IMR-90 (cell line): Measurements from ENCODE around the gene OTUB2. TPM values are rescaled to one million over a fixed set of nuclear protein-coding genes. Genes with fewer than 3 reads are reported as not detected.

Source experiments
- ATAC-seq: fragments of 200-7000 bp; cut with Tn5 transposase; 2 replicates; pipeline ENCODE4 v1.9.1; 2020; ENCODE audit warnings: low read depth, mild to moderate bottlenecking, moderate library complexity
- BruUV-seq: library from RNA; stranded (reverse); fragments of 400-500 nt; replicated peaks from 2 replicates; lab custom pipeline; 2021; lab: Mats Ljungman, UMichigan
- CTCF ChIA-PET: fragments of 300-600 bp; formaldehyde crosslinking; extraction: SDS; loops from one replicate; lab custom pipeline; 2021; ENCODE audit warnings: antibody characterized with exemption; lab: Yijun Ruan, JAX
- POLR2A ChIA-PET: fragments of 300-600 bp; sonication (Branson Sonifier 250); formaldehyde crosslinking; loops from one replicate; lab custom pipeline; 2022; ENCODE audit warnings: antibody characterized with exemption; ENCODE audit not compliant: unreplicated experiment; lab: Charles Lee
- DNase-seq: peaks from one replicate; pipeline ENCODE4 v3.0.0; 2013
- H2AFZ ChIP-seq: replicated peaks from 2 replicates; pipeline ENCODE3; 2013; ENCODE audit warnings: low read length, mild to moderate bottlenecking; ENCODE audit not compliant: poor library complexity
- H2AK5ac ChIP-seq: 2 replicates; pipeline ENCODE4 v1.6.1; 2013; ENCODE audit warnings: low read depth, low read length, inconsistent platforms
- H2AK9ac ChIP-seq: replicated peaks from 2 replicates; pipeline ENCODE3; 2013; ENCODE audit warnings: mild to moderate bottlenecking, low read depth, low read length, moderate library complexity; ENCODE audit not compliant: poor library complexity
- H2BK120ac ChIP-seq: 2 replicates; pipeline ENCODE4 v1.6.1; 2013; ENCODE audit warnings: low read depth, low read length, inconsistent platforms
- H2BK15ac ChIP-seq: 3 replicates; pipeline ENCODE4 v1.6.1; 2013; ENCODE audit warnings: low read depth, low read length, inconsistent platforms
- H2BK20ac ChIP-seq: 2 replicates; pipeline ENCODE4 v1.6.1; 2013; ENCODE audit warnings: low read depth, mild to moderate bottlenecking, inconsistent platforms, low read length, moderate library complexity
- H2BK5ac ChIP-seq: 2 replicates; pipeline ENCODE4 v1.6.1; 2013; ENCODE audit warnings: mild to moderate bottlenecking, low read depth, low read length, inconsistent platforms; ENCODE audit not compliant: poor library complexity, severe bottlenecking
- H3K14ac ChIP-seq: replicated peaks from 2 replicates; pipeline ENCODE4 v1.6.1; 2013; ENCODE audit warnings: low read depth, low read length, inconsistent platforms
- H3K18ac ChIP-seq: 2 replicates; pipeline ENCODE4 v1.6.1; 2013; ENCODE audit warnings: low read depth, low read length, control low read depth
- H3K23ac ChIP-seq: 2 replicates; pipeline ENCODE4 v1.6.1; 2013; ENCODE audit warnings: low read depth, low read length, inconsistent platforms
- H3K27ac ChIP-seq: 2 replicates; pipeline ENCODE4 v1.5.1; 2013; ENCODE audit warnings: mild to moderate bottlenecking, control low read depth, low read length; ENCODE audit not compliant: insufficient read depth
- H3K27me3 ChIP-seq: 2 replicates; pipeline ENCODE4 v1.6.1; 2013; ENCODE audit warnings: low read length; ENCODE audit not compliant: control insufficient read depth, insufficient read depth
- H3K36me3 ChIP-seq: 2 replicates; pipeline ENCODE4 v1.6.1; 2013; ENCODE audit warnings: low read length, mixed read lengths; ENCODE audit not compliant: control insufficient read depth, insufficient read depth
- H3K4ac ChIP-seq: 2 replicates; pipeline ENCODE4 v1.6.1; 2013; ENCODE audit warnings: low read depth, low read length, inconsistent platforms
- H3K4me1 ChIP-seq: 2 replicates; pipeline ENCODE4 v1.6.1; 2013; ENCODE audit warnings: low read length, mixed read lengths; ENCODE audit not compliant: control insufficient read depth, insufficient read depth
- H3K4me2 ChIP-seq: 2 replicates; pipeline ENCODE4 v1.6.1; 2013; ENCODE audit warnings: low read depth, mild to moderate bottlenecking, control low read depth, low read length, moderate library complexity
- H3K4me3 ChIP-seq: 2 replicates; pipeline ENCODE4 v1.5.1; 2013; ENCODE audit warnings: low read depth, mild to moderate bottlenecking, control low read depth, low read length, moderate library complexity; ENCODE audit not compliant: insufficient read depth
- H3K56ac ChIP-seq: 2 replicates; pipeline ENCODE4 v1.6.1; 2013; ENCODE audit warnings: low read length, inconsistent platforms; ENCODE audit not compliant: insufficient read depth; ENCODE audit errors: extremely low read depth
- H3K79me1 ChIP-seq, 2 experiments: 2 replicates each; pipeline ENCODE4 v1.6.1; 2013; ENCODE audit warnings: low read length in 2 of 2, inconsistent platforms in 1 of 2, low read depth in 1 of 2
- H3K9ac ChIP-seq: 2 replicates; pipeline ENCODE4 v1.6.1; 2013; ENCODE audit warnings: low read depth, low read length, control low read depth
- H3K9me1 ChIP-seq: 2 replicates; pipeline ENCODE4 v1.6.1; 2013; ENCODE audit warnings: low read length, inconsistent platforms; ENCODE audit not compliant: insufficient read depth
- H3K9me3 ChIP-seq: 2 replicates; pipeline ENCODE4 v1.6.1; 2013; ENCODE audit warnings: low read length; ENCODE audit not compliant: control insufficient read depth, insufficient read depth
- H4K20me1 ChIP-seq: 2 replicates; pipeline ENCODE4 v1.6.1; 2013; ENCODE audit warnings: low read length, inconsistent platforms; ENCODE audit not compliant: insufficient read depth
- H4K5ac ChIP-seq: 2 replicates; pipeline ENCODE4 v1.6.1; 2013; ENCODE audit warnings: mild to moderate bottlenecking, low read depth, low read length, control low read depth
- H4K8ac ChIP-seq, 2 experiments: 2 replicates each; pipeline ENCODE4 v1.6.1; 2013; ENCODE audit warnings: low read depth in 2 of 2, low read length in 2 of 2, control low read depth in 1 of 2, inconsistent platforms in 1 of 2
- H4K91ac ChIP-seq: 2 replicates; pipeline ENCODE4 v1.6.1; 2013; ENCODE audit warnings: low read depth, low read length, inconsistent platforms; ENCODE audit not compliant: insufficient read depth
- CEBPB ChIP-seq: IDR thresholded peaks from 2 replicates; pipeline ENCODE4 v1.6.1; 2012; ENCODE audit warnings: low read depth, low read length, improper control_type of control experiment
- FOS ChIP-seq: fragments of 150-350 bp; IDR thresholded peaks from 2 replicates; pipeline ENCODE4 v1.6.1; 2016; ENCODE audit warnings: low read depth, low read length
- WGBS, 2 experiments: methylation state at CpG; one replicate each; pipeline versions ENCODE4 v1.1.5 to v1.1.7; 2013; ENCODE audit warnings: missing lambda C conversion rate in 2 of 2; ENCODE audit not compliant: insufficient read length in 1 of 2; ENCODE audit errors: extremely low coverage in 2 of 2; 5-methylcytosine and 5-hydroxymethylcytosine counted together
- dilution Hi-C: fragments of 300-500 bp; cut with HindIII; formaldehyde crosslinking; loops from one replicate; pipeline ENCODE4 v1.14.3; 2018; ENCODE audit warnings: low sequenced_read_pairs; ENCODE audit not compliant: unreplicated experiment
- in situ Hi-C: fragments of 300-500 bp; cut with MboI; formaldehyde crosslinking; loops from 3 replicates; pipeline ENCODE4 v1.14.3; 2019; ENCODE audit warnings: low sequenced_read_pairs, inconsistent platforms, mixed read lengths
- intact Hi-C: fragments of 100-400 bp; cut with micrococcal nuclease; formaldehyde crosslinking; loops from 2 replicates; pipeline ENCODE4 v1.10.0; 2022
- polyA plus RNA-seq, 3 experiments: library from polyadenylated mRNA; depleted of rRNA; stranded (reverse); fragments of >200 nt; gene quantifications; 2 replicates each; pipeline ENCODE4 v1.2.3, GENCODE V29; 2012; ENCODE audit warnings: low replicate concordance in 1 of 3
- total RNA-seq: library from RNA; depleted of rRNA; stranded (reverse); fragments of >200 nt; gene quantifications from 2 replicates; pipeline ENCODE4 v1.2.3, GENCODE V29; 2012

The OTUB2 gene
- total and polyA plus RNA-seq, 2 of the 4 experiments (the other 2 are of a cell fraction) = 1.1 to 2.5 TPM

GRCh38 chr14:94022532-94023411 lies 3.4 kb upstream of the OTUB2 start:
- Histone ChIP-seq H3K23ac (no peak overlapping the region), H4K91ac (no peak overlapping the region), H3K18ac (no peak overlapping the region), H3K9me1 (0 out of 2 replicates have a peak, but pooled peaks cover 5% of the 10 kb centered on the region), H3K79me1 (0 out of 4 replicates have a peak, but pooled peaks cover 0 to 4% of the 10 kb centered on the region in 2 experiments), H3K36me3 (no peaks in the 10 kb centered on the region), H3K4me3 (no peak overlapping the region), H2BK15ac (no peak overlapping the region), H4K20me1 (no peaks in the 10 kb centered on the region), H3K27ac (no peak overlapping the region), H3K56ac (no peak overlapping the region), H3K4ac (no peak overlapping the region), H3K27me3 (peaks cover 7% of the 10 kb centered on the region), H3K4me2 (no peak overlapping the region), H3K14ac (no peak overlapping the region), H2BK120ac (no peak overlapping the region), H2AK9ac (no peak overlapping the region), H3K9me3 (no peaks in the 10 kb centered on the region), H2AK5ac (no peak overlapping the region), H4K5ac (no peak overlapping the region), H4K8ac (no peak overlapping the region), H2BK5ac (no peak overlapping the region), H3K9ac (no peak overlapping the region), H3K4me1 (no peaks in the 10 kb centered on the region), H2AFZ (no peak overlapping the region), H2BK20ac (no peak overlapping the region)
- TF ChIP-seq FOS (no peak), CEBPB (peak; percentile 28; the same call in 1 of the 2 replicates)
- ATAC-seq (no peak), DNase-seq (no peak)
- CTCF ChIA-PET = no interaction called here
- no CpG with 5 or more reads among the region's 10 CpGs for WGBS, 2 experiments
- dilution Hi-C loops (no loop called here), in situ Hi-C loops (no loop called here), intact Hi-C loops (no loop called here)
- no TSS peak for BruUV-seq
- POLR2A ChIA-PET = no interaction called here
